PFSK-1 (cell line): ENCODE data around the gene COA3.

Experiments
- FOXP2 ChIP-seq: optimal IDR thresholded peaks from 2 replicates; pipeline ENCODE3; 2011; ENCODE audit warnings: borderline replicate concordance, control low read depth, inconsistent platforms; ENCODE audit not compliant: insufficient read depth; ENCODE audit errors: extremely low read length, extremely low read depth
- POLR2AphosphoS5 ChIP-seq: IDR thresholded peaks from 2 replicates; pipeline ENCODE4 v1.6.1; 2012; ENCODE audit warnings: low read depth, mild to moderate bottlenecking, control low read depth, low read length, moderate library complexity
- REST ChIP-seq, 2 experiments: IDR thresholded peaks; 2 replicates each; pipeline versions ENCODE4 v1.6.1 to v1.8.0; 2011 to 2012; ENCODE audit warnings: low read depth in 2 of 2, low read length in 2 of 2, control low read depth in 1 of 2, inconsistent platforms in 1 of 2, mild to moderate bottlenecking in 1 of 2, moderate library complexity in 1 of 2; ENCODE audit not compliant: insufficient read depth in 1 of 2
- SIN3A ChIP-seq: IDR thresholded peaks from 2 replicates; pipeline ENCODE4 v1.6.1; 2012; ENCODE audit warnings: mild to moderate bottlenecking, low read length, moderate library complexity, borderline replicate concordance; ENCODE audit not compliant: insufficient read depth
- TAF1 ChIP-seq: IDR thresholded peaks from 2 replicates; pipeline ENCODE4 v1.6.1; 2012; ENCODE audit warnings: low read length, control low read depth, borderline replicate concordance; ENCODE audit not compliant: insufficient read depth

DNA sequence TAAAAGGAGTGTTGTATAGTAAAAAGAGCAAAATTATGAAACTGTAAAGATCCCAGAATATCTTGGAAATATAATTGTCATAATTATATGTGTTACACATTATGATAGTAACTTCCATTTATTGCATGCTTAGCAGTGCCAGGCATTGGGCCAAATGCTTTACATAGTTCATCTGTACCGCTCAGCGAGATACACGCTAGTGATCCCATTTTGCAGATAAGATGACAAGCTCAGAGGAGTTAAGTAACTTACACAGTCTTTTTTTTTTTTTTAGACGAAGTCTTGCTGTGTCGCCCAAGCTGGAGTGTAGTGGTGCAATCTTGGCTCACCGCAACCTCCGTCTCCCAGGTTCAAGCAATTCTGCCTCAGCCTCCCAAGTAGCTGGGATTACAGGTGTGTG, 46.9 kb downstream of the COA3 start:
- TF ChIP-seq REST (IDR thresholded peaks at IDR 0.05; ENCODE audit: insufficient read depth in 1 of 2, low read depth in 2 of 2, low read length in 2 of 2) (no peak), TAF1 (no peak), POLR2AphosphoS5 (no peak), SIN3A (no peak), FOXP2 (no peak)
